Raji (cell line): ENCODE results near the gene NHEJ1.

Source experiments
- POLR2A ChIP-seq: IDR thresholded peaks from 2 replicates; pipeline ENCODE4 v1.6.1; 2011; ENCODE audit warnings: low read depth, low read length, control low read depth; ENCODE audit not compliant: insufficient read depth

NHEJ1 gene

DNA sequence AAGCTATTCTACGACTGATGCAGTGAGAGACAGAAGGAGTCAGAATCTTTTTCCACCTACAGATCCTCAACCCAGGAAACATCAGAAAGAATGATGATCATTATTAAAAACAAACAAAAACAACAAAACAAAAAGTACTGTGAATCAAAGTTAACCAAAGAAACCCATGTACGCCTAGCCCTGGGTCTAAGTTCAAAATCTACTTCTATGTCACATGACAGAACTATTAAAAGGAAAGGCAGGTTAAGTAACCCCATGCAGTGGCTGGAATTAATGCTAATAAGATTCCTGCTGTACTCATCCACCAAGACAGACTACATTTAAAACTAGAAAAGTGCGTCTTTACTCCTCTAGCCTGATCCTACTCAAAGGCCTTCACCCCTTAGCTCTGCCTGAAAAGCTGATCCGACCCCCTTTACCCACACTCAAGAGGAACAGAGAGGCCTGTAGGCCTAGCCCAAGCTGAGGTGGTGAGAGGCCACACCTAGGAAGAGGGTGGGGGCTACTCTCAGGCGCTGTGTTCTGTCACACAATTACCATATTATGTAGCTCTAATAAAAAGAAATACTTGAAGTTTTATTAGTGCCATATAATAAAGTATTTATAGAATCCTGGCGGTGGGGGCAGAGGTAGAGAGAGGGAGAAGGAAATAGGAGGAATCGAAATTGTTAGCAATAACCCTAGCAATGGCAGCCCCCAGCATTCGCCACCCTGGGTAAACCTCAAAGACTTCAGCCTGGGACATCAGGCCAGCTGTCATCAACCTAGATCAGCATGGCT is 37.1 kb downstream of the NHEJ1 start:
- TF ChIP-seq POLR2A = no peak

DNA sequence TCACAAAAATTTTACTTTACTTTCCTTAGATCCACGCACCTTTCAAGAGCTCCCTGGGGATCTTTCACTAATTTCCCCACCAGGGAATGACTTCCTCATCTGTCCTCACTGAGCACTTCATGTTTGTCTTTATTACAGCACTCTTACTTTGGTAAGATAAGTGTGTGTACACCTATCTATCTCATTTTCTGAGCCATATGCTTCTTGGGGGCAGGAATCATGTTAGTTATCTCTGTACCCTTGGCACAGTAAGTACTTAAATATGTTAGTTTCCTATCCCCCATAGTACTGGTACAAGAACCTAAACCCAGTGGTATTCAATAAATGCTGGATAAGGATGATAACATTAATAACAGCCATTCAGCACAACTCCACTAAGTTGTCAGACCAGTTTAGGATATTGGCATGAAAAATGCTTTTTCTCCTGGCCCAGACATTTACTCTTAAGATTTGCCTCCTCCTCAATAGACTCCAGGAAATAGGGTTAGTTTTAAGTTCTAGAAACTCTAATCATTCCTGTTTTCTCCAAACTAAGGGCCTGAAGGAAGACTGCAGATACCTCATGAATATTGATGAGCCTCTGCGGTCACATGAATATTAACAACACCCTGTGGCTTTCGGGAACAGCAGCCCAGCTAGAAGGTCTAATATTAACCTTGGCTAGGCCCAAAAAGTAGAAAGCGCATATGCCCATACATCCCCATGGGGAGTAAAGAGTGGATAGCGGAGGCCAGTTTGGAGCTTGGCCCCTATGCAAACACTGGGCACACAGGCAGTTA is 38.2 kb downstream of the NHEJ1 start:
- TF ChIP-seq POLR2A = no peak

DNA sequence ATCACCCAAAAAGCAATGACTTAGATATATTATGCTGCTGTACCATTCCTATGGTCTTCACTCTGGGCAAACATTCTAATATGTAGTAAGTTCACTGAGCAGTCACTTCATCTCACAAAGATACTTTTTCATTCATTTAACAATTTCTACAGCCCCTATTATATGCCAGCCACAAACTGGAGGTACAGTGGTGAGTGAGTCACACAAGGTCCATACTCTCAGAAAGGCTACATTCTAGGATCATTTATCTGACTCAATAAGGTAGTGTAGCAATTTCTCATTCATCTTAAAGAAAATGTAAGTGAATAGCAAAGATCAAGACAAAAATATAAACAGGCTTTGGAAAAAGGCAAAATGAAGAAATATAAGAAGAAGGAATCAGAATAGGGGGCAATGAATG is 40.5 kb downstream of the NHEJ1 start:
- TF ChIP-seq POLR2A = no peak

DNA sequence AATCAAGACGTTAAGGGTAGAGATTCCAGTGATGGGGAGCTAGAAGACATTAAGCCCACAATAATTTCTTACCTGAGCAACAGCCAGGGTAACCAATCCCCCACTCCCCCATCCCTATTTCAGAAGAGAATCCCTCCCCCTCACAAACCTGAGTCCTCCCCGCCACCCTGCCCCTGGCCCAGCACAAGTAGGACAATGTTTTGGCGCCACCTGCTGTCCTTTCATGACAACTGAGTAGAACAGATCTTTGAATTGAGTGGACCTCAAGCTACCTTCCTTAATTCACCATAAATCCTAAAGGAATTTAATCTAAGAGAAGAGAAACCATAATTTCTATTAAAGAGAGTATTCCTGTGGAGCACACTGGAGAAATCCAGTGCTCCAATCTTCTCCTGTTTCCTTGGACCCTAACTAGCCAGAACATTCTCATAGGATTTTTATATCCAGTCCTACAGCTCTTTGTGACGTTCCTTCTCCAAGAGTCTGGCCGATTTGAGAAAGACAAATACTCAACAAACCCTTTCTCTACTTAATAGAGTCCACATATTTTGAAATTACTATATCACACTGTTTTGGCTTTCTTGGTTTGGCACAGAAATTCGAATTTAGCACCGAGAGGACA is 41.1 kb downstream of the NHEJ1 start:
- TF ChIP-seq POLR2A = no peak

DNA sequence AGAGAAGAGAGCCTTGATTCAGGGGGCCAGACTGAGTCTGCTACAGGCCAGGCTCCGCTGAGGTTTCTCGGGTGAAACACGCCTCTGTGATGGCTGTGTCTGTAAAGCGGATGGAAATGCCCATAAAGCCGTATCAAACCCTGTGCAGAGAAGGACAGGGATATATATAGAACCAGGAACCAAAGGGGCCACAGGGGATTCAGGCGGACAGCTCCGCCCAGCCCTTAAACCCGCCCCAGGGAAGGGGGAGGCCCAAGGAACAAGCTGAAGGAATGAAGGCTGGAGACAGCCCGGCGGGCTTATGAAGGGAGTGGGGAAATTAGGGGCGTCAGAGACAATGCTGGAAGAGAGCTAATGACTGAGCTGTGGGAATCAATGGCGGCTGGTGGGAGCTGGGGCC is 42.1 kb downstream of the NHEJ1 start:
- no peak for TF ChIP-seq POLR2A

DNA sequence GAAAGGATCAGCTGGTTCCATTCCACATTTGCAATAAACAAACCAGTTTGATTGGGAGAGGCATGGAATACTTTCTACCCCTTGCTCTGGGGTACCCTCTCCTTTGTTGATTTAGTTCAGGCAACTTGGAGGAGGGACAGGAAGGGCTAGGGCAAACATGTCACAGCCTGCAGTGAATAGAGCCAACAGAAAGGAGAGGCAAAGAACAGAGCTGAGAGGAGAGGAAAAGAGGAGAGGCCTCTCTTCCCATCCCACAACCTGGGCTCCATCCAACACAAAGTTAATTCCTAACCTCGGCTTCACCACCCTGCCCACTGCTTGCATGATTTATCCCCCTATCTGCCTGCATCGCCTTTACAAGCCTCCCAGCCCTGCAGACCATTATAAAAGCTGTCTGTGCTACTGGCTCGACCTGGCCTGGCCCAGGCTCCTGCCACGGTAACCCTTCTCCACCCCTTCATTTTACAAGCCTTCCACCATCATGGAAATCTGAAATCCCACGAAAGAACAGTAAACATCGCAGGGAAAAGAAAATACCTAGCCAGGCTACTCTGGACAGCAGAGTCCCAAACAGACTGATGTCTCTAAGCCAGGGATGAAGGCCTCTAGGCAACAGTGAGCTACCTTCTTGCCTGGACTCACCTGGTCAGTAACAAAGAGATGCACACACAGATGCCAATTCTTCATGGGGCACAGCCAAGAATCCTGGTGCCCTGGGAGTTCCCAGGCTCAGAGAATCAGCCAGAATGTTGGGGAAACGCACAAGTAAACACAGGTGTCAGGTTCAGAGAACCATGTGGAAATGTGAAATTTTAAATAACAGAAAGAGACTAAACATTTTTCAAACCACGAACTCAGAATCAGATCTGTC is 43.6 kb downstream of the NHEJ1 start:
- TF ChIP-seq POLR2A = no peak

DNA sequence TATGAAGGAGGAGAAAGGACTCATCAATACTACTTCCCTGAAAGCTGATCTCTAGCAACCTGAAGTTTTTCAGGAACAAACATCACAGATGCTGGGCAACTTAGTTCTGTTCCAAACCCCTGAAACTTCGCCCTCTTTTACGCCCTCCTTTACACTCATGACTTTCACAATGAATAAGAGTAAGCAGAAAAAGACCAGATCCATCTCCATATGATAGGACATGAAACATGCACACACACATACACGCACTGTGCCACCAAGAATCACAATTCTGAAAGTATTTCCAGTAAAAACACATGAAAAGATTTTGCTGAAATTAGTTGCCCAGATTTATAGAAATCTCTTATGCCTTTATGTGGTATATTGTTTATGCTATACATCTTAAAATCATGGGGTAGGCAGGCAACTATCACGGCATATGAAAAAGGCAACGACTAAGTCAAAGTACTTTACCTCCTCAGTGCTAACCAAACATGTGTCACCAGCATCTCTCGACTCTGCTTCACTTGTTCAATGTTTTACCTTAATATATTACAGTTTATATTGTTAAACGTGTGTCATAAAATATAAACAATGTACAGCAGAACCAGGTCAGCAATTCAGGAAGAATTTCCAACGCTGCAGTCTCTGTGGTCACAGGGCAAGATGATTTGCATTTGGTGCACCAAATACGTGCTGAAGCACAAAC is 47.8 kb downstream of the NHEJ1 start:
- no peak for TF ChIP-seq POLR2A

DNA sequence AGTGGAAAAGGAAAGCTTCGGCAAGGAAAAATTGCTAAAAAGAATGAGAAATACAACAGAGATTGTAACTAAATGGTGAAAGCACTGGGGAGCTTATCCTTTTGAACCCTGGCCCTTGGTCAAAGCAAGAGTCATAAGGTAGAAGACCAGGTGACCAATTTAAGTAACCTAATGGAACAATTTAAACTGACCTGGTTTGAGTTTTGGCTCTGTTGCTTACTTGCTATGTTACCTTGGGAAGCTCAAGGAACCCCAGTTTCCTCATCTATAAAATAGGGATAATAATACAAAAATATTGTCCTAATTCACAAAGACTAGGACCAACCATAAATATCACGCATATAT is 48.6 kb downstream of the NHEJ1 start:
- TF ChIP-seq POLR2A = no peak

DNA sequence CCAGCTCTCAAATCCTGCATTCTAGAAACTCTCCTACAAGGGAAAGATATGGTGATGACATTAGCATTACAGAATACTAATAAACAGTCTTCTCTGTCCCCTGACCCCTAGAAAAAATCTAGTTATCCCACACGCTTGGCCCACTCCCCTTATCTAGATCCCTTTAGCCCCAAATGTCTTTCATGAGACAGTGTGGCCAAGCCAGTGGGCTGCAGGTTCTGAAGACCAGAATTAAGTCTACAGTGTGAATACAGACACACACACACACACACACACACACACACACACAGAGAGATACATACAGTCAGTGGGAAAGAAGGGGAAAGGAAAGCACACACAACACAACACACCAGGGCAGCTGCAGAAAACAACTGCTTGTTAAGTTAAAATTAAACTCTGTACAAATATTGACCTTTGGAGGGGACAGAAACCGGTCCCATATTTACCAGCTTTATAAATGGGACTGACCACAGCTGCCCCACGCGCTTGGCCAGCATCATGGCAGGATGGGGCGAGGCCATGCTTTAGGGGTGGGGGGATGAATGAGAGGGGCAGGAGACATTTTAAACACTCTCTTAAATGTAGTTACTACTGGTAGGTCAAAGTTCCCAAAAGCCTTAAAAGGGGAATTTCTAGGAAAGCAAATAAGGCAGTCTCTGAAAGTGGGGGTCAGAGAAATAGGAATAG is 49.1 kb downstream of the NHEJ1 start:
- TF ChIP-seq POLR2A = no peak

DNA sequence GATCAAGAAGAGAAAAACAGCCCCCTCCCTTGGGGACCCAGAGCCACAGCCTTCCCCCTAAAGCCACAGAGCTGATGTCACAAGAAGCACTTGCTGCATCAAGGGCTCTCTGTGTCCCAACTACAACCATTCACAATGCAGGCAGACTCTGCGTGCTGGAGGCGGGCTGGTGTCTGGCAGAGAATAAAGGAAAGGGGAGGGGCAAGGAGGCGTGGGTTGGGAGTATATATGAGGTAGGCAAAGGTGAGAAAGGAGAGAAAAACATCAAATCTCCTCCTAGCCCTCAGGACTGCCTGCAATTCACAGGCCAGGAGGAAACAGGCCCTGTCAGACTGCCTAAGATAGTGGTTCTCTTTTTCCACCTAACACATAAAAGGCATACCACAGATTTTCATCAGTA is 51.1 kb downstream of the NHEJ1 start:
- no peak for TF ChIP-seq POLR2A

DNA sequence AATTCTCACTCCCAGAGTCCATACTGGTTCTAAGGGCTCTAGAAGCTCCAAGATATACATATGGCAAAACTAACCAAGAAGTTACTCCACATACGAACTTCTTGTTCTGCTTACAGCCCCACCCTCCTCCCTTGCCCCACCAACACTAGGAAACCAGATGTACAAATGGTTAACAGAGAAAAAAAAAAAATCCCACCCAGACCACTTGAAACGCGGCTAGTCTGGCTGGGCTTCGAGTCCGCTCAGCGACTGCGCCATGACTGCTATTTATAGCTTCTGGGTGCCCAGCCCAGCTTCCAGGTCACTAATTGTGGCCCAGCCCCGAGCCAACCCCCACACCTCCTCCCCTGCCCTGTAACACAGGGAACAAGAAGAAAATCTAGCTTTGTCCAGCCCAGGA is 52.9 kb downstream of the NHEJ1 start:
- no peak for TF ChIP-seq POLR2A

DNA sequence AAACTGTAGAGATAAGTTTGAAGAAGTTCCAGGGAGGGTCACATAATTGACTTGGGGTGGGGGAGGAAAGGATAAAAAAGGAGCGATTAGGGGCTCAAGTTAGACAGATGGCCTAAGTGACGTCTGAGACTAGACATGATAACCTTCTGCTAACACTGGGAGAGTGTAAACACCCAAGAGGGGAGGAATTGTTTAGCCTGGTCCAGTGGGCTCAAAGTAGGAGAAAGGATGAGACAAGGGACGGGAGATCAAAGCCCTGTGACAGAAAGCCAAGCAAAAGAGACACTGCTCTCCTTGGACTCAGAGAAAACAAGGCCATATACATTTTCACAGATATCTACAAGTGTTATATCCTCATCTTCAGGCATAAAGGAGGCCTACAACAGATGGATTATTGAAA is 54.4 kb downstream of the NHEJ1 start:
- no peak for TF ChIP-seq POLR2A

DNA sequence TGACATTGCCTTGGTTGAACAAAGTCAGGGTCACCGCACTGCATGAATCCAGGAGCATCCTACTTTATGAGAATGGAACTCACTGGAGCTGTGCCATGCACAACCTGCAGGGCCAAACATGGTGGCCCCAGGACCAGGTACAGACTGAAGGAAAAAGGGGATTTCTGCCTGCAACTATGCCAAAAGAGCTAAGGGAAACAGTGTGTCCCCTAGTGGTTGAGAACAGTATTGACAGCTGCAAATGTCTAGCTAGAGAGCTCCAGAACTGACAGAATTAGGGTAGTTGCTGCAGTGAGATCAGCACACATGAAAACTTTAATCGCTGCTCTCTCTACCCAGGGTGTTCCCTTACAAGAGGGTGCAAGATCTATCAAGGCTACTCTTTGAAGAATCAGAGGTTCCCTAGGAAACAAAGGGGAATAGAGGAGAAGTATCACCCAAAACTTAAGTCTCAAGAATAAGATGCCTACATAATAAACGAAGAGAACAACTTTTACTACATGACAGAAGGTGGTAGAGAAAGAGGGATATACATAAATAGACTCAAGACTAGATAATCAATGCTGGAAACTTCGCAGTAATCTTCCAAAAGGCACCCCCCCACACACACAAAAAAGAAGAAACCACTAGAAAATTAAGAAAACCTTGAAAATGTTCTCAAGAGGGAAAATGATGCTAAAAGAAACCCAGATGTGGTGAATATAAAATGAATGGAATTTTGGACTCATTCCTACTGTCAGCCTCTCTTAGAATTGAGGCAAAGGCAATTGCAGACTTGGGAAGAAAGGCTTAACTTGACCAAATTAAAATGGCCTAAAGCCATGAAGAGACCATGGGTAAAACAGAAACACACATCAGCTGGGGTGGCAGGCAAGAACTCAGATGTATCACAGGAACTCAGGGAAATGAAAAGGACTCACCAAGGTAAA is 56.2 kb downstream of the NHEJ1 start:
- no peak for TF ChIP-seq POLR2A
